GM23338 (cell line): ENCODE results near the gene EPS8L2. TPM values are rescaled to one million over a fixed set of nuclear protein-coding genes. Genes with fewer than 3 reads are reported as not detected.

Experiments used
- ATAC-seq: fragments of 200-7000 bp; cut with Tn5 transposase; 3 replicates; pipeline ENCODE4 v1.9.1; 2020
- DNase-seq: peaks from one replicate; pipeline ENCODE4 v3.0.0-alpha.2; 2015; ENCODE audit warnings: low spot score
- H2AFZ ChIP-seq: fragments of 200-600 bp; sonication (generic); 2 replicates; pipeline ENCODE4 v1.8.0; 2016; ENCODE audit warnings: antibody characterized with exemption, mild to moderate bottlenecking, moderate library complexity
- H3F3A ChIP-seq: fragments of 200-600 bp; sonication (generic); replicated peaks from 2 replicates; pipeline ENCODE4 v1.8.0; 2017; ENCODE audit warnings: antibody characterized with exemption, mixed run types, low read depth
- H3K27ac ChIP-seq: fragments of 200-600 bp; sonication (generic); 2 replicates; pipeline ENCODE4 v1.6.1; 2016; ENCODE audit warnings: low read depth
- H3K27me3 ChIP-seq: fragments of 200-600 bp; sonication (generic); 2 replicates; pipeline ENCODE4 v1.8.0; 2016; ENCODE audit warnings: mild to moderate bottlenecking, mixed run types, moderate library complexity; ENCODE audit not compliant: insufficient read depth
- H3K36me3 ChIP-seq: fragments of 200-600 bp; sonication (generic); 2 replicates; pipeline ENCODE4 v1.8.0; 2016; ENCODE audit warnings: mild to moderate bottlenecking; ENCODE audit not compliant: insufficient read depth
- H3K4me1 ChIP-seq: fragments of 200-600 bp; sonication (generic); 2 replicates; pipeline ENCODE4 v1.8.0; 2016; ENCODE audit warnings: mild to moderate bottlenecking, moderate library complexity; ENCODE audit not compliant: insufficient read depth
- H3K4me2 ChIP-seq: fragments of 200-600 bp; sonication (generic); 2 replicates; pipeline ENCODE4 v1.7.1; 2017; ENCODE audit warnings: mixed run types
- H3K4me3 ChIP-seq: fragments of 200-600 bp; sonication (generic); 2 replicates; pipeline ENCODE4 v1.6.1; 2016; ENCODE audit warnings: mixed run types
- H3K79me2 ChIP-seq: fragments of 200-600 bp; sonication (generic); replicated peaks from 2 replicates; pipeline ENCODE4 v1.8.0; 2017; ENCODE audit warnings: mild to moderate bottlenecking; ENCODE audit not compliant: insufficient read depth
- H3K9me2 ChIP-seq: fragments of 200-600 bp; sonication (generic); 2 replicates; pipeline ENCODE4 v1.8.0; 2017; ENCODE audit not compliant: insufficient read depth
- H4K20me1 ChIP-seq: fragments of 200-600 bp; sonication (generic); replicated peaks from 2 replicates; pipeline ENCODE4 v1.8.0; 2017; ENCODE audit warnings: mild to moderate bottlenecking; ENCODE audit not compliant: insufficient read depth
- H3K27ac Mint-ChIP-seq: 2 replicates; pipeline ENCODE4 v1.8.0; 2020; ENCODE audit warnings: inconsistent platforms, mild to moderate bottlenecking, moderate library complexity, mixed read lengths
- H3K27me3 Mint-ChIP-seq: 3 replicates; pipeline ENCODE4 v1.8.0; 2022; ENCODE audit warnings: low read depth, mild to moderate bottlenecking, moderate library complexity, mixed read lengths, inconsistent platforms; ENCODE audit not compliant: insufficient read depth, poor library complexity
- H3K36me3 Mint-ChIP-seq: 3 replicates; pipeline ENCODE4 v1.8.0; 2021; ENCODE audit warnings: low read depth, mild to moderate bottlenecking, inconsistent platforms, moderate library complexity, mixed read lengths
- H3K4me1 Mint-ChIP-seq: 3 replicates; pipeline ENCODE4 v1.8.0; 2020; ENCODE audit warnings: mild to moderate bottlenecking, inconsistent platforms, mixed read lengths
- H3K4me3 Mint-ChIP-seq: 3 replicates; pipeline ENCODE4 v1.8.0; 2021; ENCODE audit warnings: moderate library complexity, mild to moderate bottlenecking, inconsistent platforms, mixed read lengths
- H3K9me3 Mint-ChIP-seq: 3 replicates; pipeline ENCODE4 v1.8.0; 2020; ENCODE audit warnings: moderate library complexity, mild to moderate bottlenecking, inconsistent platforms, mixed read lengths
- CREB1 ChIP-seq: fragments of 250-450 bp; sonication (Bioruptor Pico); IDR thresholded peaks from 2 replicates; pipeline ENCODE4 v1.5.0; 2020; ENCODE audit warnings: low read depth, mild to moderate bottlenecking, moderate library complexity
- EZH2 ChIP-seq: fragments of 200-600 bp; sonication (generic); IDR thresholded peaks from one replicate; pipeline ENCODE4 v1.8.0; 2017; ENCODE audit warnings: antibody characterized with exemption, mild to moderate bottlenecking, low read depth; ENCODE audit not compliant: unreplicated experiment
- EZH2phosphoT487 ChIP-seq: fragments of 200-600 bp; sonication (generic); IDR thresholded peaks from one replicate; pipeline ENCODE4 v1.8.1; 2018; ENCODE audit warnings: antibody characterized with exemption; ENCODE audit not compliant: unreplicated experiment
- JUNB ChIP-seq: IDR thresholded peaks from one replicate; pipeline ENCODE4 v1.6.1; 2016; ENCODE audit warnings: antibody characterized with exemption; ENCODE audit not compliant: unreplicated experiment
- NANOG ChIP-seq: IDR thresholded peaks from 2 replicates; pipeline ENCODE4 v1.6.1; 2016; ENCODE audit warnings: antibody characterized with exemption, borderline replicate concordance
- POLR2AphosphoS5 ChIP-seq: IDR thresholded peaks from 2 replicates; pipeline ENCODE4 v1.6.1; 2016; ENCODE audit warnings: antibody characterized with exemption, low read depth
- REST ChIP-seq: IDR thresholded peaks from one replicate; pipeline ENCODE4 v1.6.1; 2018; ENCODE audit warnings: antibody characterized with exemption; ENCODE audit not compliant: unreplicated experiment
- STAT1 ChIP-seq: IDR thresholded peaks from one replicate; pipeline ENCODE4 v1.6.1; 2016; ENCODE audit warnings: antibody characterized with exemption; ENCODE audit not compliant: unreplicated experiment
- ZNF114 ChIP-seq: fragments of 250-450 bp; sonication (Bioruptor Pico); IDR thresholded peaks from 2 replicates; pipeline ENCODE4 v1.5.0; 2020; ENCODE audit warnings: mild to moderate bottlenecking, moderate library complexity
- ZNF331 ChIP-seq: fragments of 250-450 bp; sonication (Bioruptor Pico); IDR thresholded peaks from 2 replicates; pipeline ENCODE4 v1.5.0; 2020; ENCODE audit warnings: low read depth, mild to moderate bottlenecking, moderate library complexity
- ZNF462 ChIP-seq: fragments of 250-450 bp; sonication (Bioruptor Pico); IDR thresholded peaks from 2 replicates; pipeline ENCODE4 v1.5.0; 2020; ENCODE audit warnings: mild to moderate bottlenecking, moderate library complexity
- polyA plus RNA-seq: library from polyadenylated mRNA; unstranded; fragments of >200 nt; fragmentation: Nextera tagmentation; extraction: Ambion mirVana; gene quantifications from 2 replicates; pipeline ENCODE4 v1.2.1, GENCODE V29; 2016
- total RNA-seq: library from RNA; depleted of rRNA; stranded (reverse); fragments of >200 nt; shearing (Covaris generic); gene quantifications from 2 replicates; pipeline ENCODE4 v1.2.3, GENCODE V29; 2014
- TF ChIP-seq, protein P1 (sequence below), 2 experiments: fragments of 200-600 bp in 1 of 2; sonication (generic) in 1 of 2; conservative IDR thresholded peaks; 2 replicates each; pipeline versions ENCODE4 v1.5.1 to v1.6.1; 2016 to 2017; ENCODE audit warnings: antibody characterized with exemption in 2 of 2, low read depth in 2 of 2, mild to moderate bottlenecking in 2 of 2, moderate library complexity in 1 of 2

The EPS8L2 gene
- total and polyA plus RNA-seq, 2 experiments from 2014 or later: 38.7 to 59.4 TPM

- H3K36me3 ChIP-seq: no peaks in the 10 kb centered on the region
- no peaks in the 10 kb centered on the region for H3K36me3 Mint-ChIP-seq
- H3K4me1 Mint-ChIP-seq: peaks cover 26% of the 10 kb centered on the region
- H3K27ac ChIP-seq: no peak overlapping the region
- H3K4me1 ChIP-seq: peaks cover 19% of the 10 kb centered on the region
- no peak overlapping the region for H2AFZ ChIP-seq
- H3K27me3 ChIP-seq: no peaks in the 10 kb centered on the region
- H3K9me3 Mint-ChIP-seq: no peaks in the 10 kb centered on the region
- peaks cover 11% of the 10 kb centered on the region for H3K27me3 Mint-ChIP-seq
- H4K20me1 ChIP-seq: no peaks in the 10 kb centered on the region
- DNase-seq (no peak), ATAC-seq (no peak)
- no peaks in the 10 kb centered on the region for H3K79me2 ChIP-seq
- no peaks in the 10 kb centered on the region for H3K9me2 ChIP-seq
- H3K27ac Mint-ChIP-seq: no peak overlapping the region
- H3K4me3 ChIP-seq: no peak overlapping the region
- TF ChIP-seq ZNF114 (CRISPR knock-in tag) (no peak), ZNF331 (CRISPR knock-in tag) (no peak), CREB1 (CRISPR knock-in tag) (no peak), STAT1 (no peak), REST (no peak), EZH2 (no peak), JUNB (no peak), NANOG (no peak), ZNF462 (no peak), EZH2phosphoT487 (no peak), POLR2AphosphoS5 (no peak)
- TF ChIP-seq, protein P1, sequence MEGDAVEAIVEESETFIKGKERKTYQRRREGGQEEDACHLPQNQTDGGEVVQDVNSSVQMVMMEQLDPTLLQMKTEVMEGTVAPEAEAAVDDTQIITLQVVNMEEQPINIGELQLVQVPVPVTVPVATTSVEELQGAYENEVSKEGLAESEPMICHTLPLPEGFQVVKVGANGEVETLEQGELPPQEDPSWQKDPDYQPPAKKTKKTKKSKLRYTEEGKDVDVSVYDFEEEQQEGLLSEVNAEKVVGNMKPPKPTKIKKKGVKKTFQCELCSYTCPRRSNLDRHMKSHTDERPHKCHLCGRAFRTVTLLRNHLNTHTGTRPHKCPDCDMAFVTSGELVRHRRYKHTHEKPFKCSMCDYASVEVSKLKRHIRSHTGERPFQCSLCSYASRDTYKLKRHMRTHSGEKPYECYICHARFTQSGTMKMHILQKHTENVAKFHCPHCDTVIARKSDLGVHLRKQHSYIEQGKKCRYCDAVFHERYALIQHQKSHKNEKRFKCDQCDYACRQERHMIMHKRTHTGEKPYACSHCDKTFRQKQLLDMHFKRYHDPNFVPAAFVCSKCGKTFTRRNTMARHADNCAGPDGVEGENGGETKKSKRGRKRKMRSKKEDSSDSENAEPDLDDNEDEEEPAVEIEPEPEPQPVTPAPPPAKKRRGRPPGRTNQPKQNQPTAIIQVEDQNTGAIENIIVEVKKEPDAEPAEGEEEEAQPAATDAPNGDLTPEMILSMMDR (conservative IDR thresholded peaks at IDR 0.05; ENCODE audit: low read depth in 2 of 2): no peak
- H3K4me2 ChIP-seq: no peak overlapping the region; the same call in 1 of the 2 replicates
- no peak overlapping the region for H3K4me3 Mint-ChIP-seq
- 0 out of 2 replicates have a peak, but pooled peaks cover 17% of the 10 kb centered on the region for H3F3A ChIP-seq
Observed at GRCh38 chr11:708511-708910, 2.5 kb downstream of the EPS8L2 start.
